ENCODE data around the gene ZSCAN26. TPM values are rescaled to one million over a fixed set of nuclear protein-coding genes. Genes with fewer than 3 reads are reported as not detected.

Gene ZSCAN26
- total RNA-seq, 1 experiment from 2014 or later = 14.2 TPM

DNA sequence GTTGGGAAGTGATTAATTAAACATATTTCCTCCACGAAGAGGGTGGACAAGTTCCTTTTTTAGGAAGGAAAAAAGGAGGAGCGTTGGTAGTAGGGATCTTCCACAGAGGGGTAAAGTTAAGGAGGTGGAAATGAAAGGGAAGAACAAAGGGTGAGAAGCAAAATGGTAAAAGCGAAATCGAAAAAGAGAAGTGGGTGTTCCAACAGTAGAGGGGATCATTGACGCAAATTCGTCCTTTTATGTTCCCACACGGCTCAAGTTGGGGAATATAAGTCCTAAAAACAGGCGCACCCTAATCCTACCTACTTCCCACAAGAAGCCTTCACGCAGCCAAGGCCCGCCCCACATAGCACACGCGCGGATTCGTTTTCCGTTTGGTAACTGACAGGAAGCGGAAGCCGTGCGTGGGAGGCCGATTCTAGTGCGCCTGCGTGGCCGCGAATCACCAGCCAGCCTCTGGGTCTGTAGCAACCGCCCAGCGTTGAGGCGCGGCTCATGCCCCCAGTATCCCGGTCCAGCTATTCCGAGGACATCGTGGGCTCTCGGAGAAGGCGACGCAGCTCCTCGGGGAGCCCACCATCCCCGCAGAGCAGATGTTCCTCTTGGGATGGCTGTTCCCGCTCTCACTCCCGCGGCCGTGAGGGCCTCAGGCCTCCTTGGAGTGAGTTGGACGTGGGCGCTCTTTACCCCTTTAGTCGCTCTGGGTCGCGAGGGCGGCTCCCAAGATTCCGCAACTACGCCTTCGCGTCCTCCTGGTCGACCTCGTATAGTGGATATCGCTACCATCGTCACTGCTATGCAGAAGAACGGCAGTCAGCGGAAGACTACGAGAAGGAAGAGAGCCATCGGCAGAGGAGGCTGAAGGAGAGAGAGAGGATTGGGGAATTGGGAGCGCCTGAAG lies 7.8 kb upstream of the ZSCAN26 start, which contains the start of gene NKAPL:
TSS of gene NKAPL (plus strand) at position 421 of the 901 bp plus-strand sequence. CDS start at position 496, 75 bp downstream.
- no peak within 1 kb of the TSS for H3K27ac Mint-ChIP-seq (ENCODE audit: unreplicated experiment)
- TF ChIP-seq, protein P1, sequence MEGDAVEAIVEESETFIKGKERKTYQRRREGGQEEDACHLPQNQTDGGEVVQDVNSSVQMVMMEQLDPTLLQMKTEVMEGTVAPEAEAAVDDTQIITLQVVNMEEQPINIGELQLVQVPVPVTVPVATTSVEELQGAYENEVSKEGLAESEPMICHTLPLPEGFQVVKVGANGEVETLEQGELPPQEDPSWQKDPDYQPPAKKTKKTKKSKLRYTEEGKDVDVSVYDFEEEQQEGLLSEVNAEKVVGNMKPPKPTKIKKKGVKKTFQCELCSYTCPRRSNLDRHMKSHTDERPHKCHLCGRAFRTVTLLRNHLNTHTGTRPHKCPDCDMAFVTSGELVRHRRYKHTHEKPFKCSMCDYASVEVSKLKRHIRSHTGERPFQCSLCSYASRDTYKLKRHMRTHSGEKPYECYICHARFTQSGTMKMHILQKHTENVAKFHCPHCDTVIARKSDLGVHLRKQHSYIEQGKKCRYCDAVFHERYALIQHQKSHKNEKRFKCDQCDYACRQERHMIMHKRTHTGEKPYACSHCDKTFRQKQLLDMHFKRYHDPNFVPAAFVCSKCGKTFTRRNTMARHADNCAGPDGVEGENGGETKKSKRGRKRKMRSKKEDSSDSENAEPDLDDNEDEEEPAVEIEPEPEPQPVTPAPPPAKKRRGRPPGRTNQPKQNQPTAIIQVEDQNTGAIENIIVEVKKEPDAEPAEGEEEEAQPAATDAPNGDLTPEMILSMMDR (IDR thresholded peaks at IDR 0.05; ENCODE audit: unreplicated experiment) = no peak
- H3K4me1 Mint-ChIP-seq (ENCODE audit: low read depth, unreplicated experiment) = no peaks in the 10 kb centered on the region
- CTCF ChIA-PET = no interaction called here
- peaks cover 30% of the 10 kb centered on the region for H3K27me3 Mint-ChIP-seq (ENCODE audit: unreplicated experiment)
- intact Hi-C loops (cut with micrococcal nuclease; ENCODE audit: unreplicated experiment) = loop anchor here (10.0 kb wide), 1 partner anchor 326 kb away; a partner anchor contains a TSS
- H3K36me3 Mint-ChIP-seq (ENCODE audit: insufficient read depth, unreplicated experiment) = no peaks in the 10 kb centered on the region
- no TSS peak for BruUV-seq (replicated peaks)
- no peaks in the 10 kb centered on the region for H3K9me3 Mint-ChIP-seq (ENCODE audit: low read depth, unreplicated experiment)
- no peak for DNase-seq
- H3K4me3 Mint-ChIP-seq (ENCODE audit: low read depth, unreplicated experiment) = no peak within 1 kb of the TSS

DNA sequence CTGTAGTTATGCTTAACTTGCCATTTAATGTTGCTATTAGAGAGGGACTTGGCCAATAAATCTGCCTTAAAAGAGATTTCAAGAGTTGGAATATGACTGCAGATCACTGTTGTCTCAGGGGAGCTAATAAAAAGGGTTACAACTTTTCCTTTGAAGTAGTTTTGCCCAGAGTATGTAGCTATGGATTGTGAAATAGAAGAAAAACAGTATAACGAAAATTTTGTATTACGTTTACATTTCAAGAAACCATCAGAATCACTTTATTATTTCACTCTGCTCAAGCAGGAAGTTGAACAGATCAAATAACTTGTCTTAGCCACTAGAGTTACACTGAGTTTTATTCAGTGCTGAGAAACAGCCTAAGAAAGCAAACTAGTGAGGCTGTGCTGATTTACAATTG lies 3.0 kb upstream of the ZSCAN26 start:
- no peak for DNase-seq
- no peak overlapping the region for H3K4me3 Mint-ChIP-seq (ENCODE audit: low read depth, unreplicated experiment)
- no TSS peak for BruUV-seq (replicated peaks)
- H3K9me3 Mint-ChIP-seq (ENCODE audit: low read depth, unreplicated experiment) = no peaks in the 10 kb centered on the region
- peaks cover 30% of the 10 kb centered on the region for H3K27me3 Mint-ChIP-seq (ENCODE audit: unreplicated experiment)
- H3K36me3 Mint-ChIP-seq (ENCODE audit: insufficient read depth, unreplicated experiment) = no peaks in the 10 kb centered on the region
- no peak overlapping the region for H3K27ac Mint-ChIP-seq (ENCODE audit: unreplicated experiment)
- intact Hi-C loops (cut with micrococcal nuclease; ENCODE audit: unreplicated experiment) = no loop called here
- H3K4me1 Mint-ChIP-seq (ENCODE audit: low read depth, unreplicated experiment) = no peaks in the 10 kb centered on the region
- CTCF ChIA-PET = no interaction called here
- TF ChIP-seq, protein P1 (IDR thresholded peaks at IDR 0.05; ENCODE audit: unreplicated experiment) = no peak

DNA sequence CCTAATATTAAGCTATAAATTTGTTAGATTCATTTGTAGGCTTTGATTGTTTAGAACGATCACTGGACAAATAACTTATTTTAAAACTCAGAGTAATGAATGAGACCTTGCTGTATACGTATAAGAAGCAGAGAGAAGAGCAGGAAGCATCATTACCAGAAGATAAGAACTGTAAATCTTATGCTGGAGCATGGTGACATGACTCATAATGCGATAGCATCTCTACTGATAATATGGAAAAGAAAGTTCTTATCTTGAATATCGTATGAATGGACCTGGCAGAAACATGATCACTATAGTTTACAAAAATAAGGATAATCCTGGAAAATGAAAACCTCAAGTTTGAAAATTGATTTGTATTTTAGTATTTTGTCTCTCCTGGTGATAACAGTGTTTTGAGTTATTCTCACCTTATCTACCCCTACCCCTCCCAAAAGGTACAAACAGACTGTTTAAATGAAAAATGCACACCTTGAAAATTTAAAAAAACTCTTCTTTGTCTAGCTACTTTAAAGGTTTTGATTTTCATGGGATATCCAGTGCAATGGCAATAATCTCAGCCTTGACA lies 2.0 kb upstream of the ZSCAN26 start:
- Mint-ChIP-seq H3K27ac (ENCODE audit: unreplicated experiment) (no peak overlapping the region), H3K9me3 (ENCODE audit: low read depth, unreplicated experiment) (no peaks in the 10 kb centered on the region), H3K27me3 (ENCODE audit: unreplicated experiment) (peaks cover 22% of the 10 kb centered on the region), H3K36me3 (ENCODE audit: insufficient read depth, unreplicated experiment) (no peaks in the 10 kb centered on the region), H3K4me1 (ENCODE audit: low read depth, unreplicated experiment) (no peaks in the 10 kb centered on the region), H3K4me3 (ENCODE audit: low read depth, unreplicated experiment) (no peak overlapping the region)
- no TSS peak for BruUV-seq (replicated peaks)
- intact Hi-C loops (cut with micrococcal nuclease; ENCODE audit: unreplicated experiment) = no loop called here
- TF ChIP-seq, protein P1 (IDR thresholded peaks at IDR 0.05; ENCODE audit: unreplicated experiment) = no peak
- CTCF ChIA-PET = no interaction called here
- no peak for DNase-seq

DNA sequence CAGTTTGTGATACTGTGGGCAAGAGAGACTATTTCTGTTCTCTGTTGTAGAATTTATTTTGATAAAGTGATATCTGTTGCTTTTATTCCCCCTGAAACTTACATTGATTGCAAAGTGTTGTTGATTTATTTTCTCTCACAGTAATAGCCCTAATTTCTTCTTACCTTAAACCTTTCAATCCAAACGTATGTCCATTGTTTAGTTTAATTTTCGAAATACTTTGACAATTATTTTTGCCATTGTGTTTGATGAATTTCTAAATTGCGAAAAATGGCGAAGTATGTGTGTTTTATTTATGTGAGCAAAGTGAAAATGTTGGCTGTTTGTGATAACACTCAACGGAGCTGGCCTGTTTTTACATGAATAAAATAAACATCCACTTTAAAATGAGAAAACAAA lies 381 bp upstream of the ZSCAN26 start:
- Mint-ChIP-seq H3K4me1 (ENCODE audit: low read depth, unreplicated experiment) (no peaks in the 10 kb centered on the region), H3K4me3 (ENCODE audit: low read depth, unreplicated experiment) (no peak overlapping the region), H3K27me3 (ENCODE audit: unreplicated experiment) (peaks cover 6% of the 10 kb centered on the region), H3K9me3 (ENCODE audit: low read depth, unreplicated experiment) (no peaks in the 10 kb centered on the region), H3K27ac (ENCODE audit: unreplicated experiment) (no peak overlapping the region), H3K36me3 (ENCODE audit: insufficient read depth, unreplicated experiment) (no peaks in the 10 kb centered on the region)
- CTCF ChIA-PET = interaction anchor here (0.5 to 2.9 kb wide), 8 partner anchors 14 to 365 kb away, joined by 3 to 22 read pairs (median 4); partner anchors contain the start of genes PGBD1 and ZKSCAN4
- TF ChIP-seq, protein P1 (IDR thresholded peaks at IDR 0.05; ENCODE audit: unreplicated experiment) = no peak
- intact Hi-C loops (cut with micrococcal nuclease; ENCODE audit: unreplicated experiment) = loop anchor here (2.0 kb wide), 1 partner anchor 90 kb away; no protein-coding TSS in a partner anchor
- no peak for DNase-seq
- no TSS peak for BruUV-seq (replicated peaks)

All from Calu3 (cell line).